CD4-positive, alpha-beta T cell treated with Interleukin-4 for 1 hour (primary cell): ENCODE data around the gene C1orf174.

Source experiments
- DNase-seq, 2 donors: peaks; one replicate each; pipeline ENCODE4 v3.0.0-alpha.2; 2020 to 2022

C1orf174 gene

GRCh38 chr1:3908886-3909517 is 8.9 kb upstream of the C1orf174 start:
- DNase-seq, result no peak

DNA sequence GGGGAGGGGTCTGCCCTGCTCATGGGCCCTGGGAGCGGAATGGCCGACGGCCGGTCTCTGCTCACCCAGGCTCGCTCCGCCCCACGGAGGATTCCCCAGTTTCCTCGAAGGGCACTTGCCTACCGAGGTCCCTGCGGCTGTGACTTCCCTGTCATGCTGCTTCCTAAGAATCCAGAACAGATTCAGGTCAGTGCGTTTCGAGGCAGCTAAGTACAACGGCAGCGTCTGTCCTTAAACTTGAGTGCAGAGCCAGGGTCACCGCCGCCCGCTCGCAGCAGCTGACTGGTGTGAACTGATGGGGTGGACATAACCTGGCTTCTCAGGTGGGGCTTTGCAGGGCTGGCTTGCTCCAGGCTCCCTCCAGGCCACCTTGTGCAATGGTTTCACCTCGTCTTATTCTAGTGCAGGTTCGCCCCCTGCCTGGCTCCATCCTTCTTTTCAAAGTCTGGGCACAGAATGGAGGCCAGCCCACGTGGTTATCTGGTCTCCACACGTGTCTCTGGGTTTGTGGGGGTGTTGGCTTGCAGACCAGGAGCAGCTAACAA is 7.6 kb upstream of the C1orf174 start:
- no peak for DNase-seq

DNA sequence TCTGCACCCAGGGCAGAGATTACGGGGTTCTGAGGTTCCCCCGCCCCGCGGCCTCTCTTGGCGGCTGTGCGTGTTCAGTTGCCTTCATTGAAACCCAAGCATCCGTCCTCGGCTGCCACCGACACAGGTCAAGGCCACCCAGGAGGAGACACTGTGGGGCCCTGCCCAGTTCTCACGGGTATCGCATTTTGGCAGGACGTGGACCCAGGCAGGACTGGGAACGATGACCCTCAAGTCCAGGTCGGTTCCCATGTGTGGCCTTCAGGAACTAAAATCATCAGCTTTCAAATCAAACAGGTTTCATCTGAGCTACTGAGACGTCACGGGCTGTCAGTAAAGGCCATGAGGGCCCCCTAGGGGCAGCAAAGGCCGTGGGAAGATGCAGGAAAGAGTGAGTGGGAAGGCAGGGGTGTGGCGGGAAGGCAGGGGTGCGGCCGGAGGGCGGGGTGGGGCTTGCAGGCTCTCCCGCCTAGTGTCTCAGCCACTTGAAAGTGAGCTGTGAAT is 7.0 kb upstream of the C1orf174 start:
- DNase-seq, result peak in 1 of 2 donors; percentile 34

GRCh38 chr1:3906672-3907020 is 6.6 kb upstream of the C1orf174 start:
- no peak for DNase-seq

GRCh38 chr1:3905953-3906671 is 6.0 kb upstream of the C1orf174 start:
- no peak for DNase-seq

GRCh38 chr1:3905266-3905952 is 5.3 kb upstream of the C1orf174 start:
- no peak for DNase-seq

GRCh38 chr1:3904843-3905185 is 4.7 kb upstream of the C1orf174 start:
- DNase-seq, result no peak

- no peak for DNase-seq
Measured at GRCh38 chr1:3904006-3904842, 4.2 kb upstream of the C1orf174 start.

DNA sequence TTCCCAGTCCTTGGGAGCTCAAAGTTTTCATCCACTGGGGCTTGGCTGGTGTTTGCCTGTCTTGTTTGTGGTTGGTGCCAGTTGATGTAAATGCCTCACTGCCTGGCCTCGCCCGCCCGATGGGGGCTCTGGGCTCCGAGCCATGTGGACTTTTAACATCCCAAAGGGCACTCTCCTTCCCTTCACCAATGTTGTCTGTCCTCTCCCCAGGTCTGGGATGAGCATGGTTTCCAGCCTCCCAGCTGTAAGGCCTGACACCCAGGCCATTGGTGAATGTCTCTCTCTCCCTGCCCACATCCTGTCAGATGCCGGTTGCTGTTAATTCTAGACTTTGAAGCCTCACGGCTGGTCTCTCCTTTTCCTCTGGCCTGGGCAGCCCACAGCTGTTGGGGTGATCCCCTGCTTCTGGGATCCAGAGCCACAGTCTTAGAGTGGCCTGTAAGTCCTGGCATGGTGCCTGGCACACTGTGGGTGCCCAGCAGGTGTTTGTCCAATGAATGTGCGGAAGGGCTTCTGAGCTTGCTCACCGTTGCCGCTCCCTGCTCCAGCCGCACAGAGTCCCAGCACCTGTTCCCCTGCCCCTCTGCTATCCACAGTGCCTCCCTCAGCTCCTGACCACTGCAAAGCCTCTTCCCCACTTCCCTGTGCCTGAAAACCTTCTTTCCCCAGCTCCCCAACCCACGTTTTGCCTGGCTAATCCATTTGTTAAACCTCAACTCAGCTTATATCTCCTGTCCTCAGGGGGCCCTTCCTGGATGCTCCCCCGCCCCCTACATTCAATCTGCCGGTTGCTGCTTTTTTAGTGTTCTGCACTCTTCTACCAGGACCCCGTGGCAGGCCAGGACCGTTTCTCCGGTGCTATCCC is 3.3 kb upstream of the C1orf174 start:
- peak; percentile 26 to 50 for DNase-seq

DNA sequence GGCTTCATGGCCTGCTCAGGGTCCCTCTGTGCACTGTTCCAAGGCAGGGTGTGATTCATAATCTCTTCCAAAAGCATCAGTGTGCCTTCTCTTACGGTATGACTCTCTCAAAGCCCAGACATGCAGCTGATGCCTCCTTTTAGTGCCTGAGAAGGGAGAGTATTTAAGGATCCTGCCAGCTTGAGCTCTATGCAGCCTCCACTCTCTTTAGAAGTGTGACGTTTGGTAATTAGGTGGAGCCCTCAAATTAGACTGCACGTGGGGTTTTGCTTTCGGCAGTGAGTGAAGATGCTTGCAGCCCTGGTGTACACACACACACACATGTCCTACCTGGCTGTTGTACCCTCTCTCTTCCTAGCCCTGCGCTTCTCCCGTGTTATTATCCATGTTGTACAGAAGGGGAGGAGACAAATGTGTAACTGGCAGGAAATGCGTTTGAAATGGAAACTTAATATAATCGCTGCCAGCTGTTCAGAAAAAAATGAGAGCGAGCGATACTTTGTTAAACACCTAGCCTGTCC is 2.6 kb upstream of the C1orf174 start:
- peak in 1 of 2 donors; percentile 41 for DNase-seq

GRCh38 chr1:3902111-3902511 is 2.0 kb upstream of the C1orf174 start:
- peak in 1 of 2 donors; percentile 45 for DNase-seq

- DNase-seq, result peak; percentile 92 to 93
Measured at GRCh38 chr1:3900969-3901529, 977 bp upstream of the C1orf174 start.

GRCh38 chr1:3899754-3900149 is 320 bp downstream of the C1orf174 start:
- no peak for DNase-seq

DNA sequence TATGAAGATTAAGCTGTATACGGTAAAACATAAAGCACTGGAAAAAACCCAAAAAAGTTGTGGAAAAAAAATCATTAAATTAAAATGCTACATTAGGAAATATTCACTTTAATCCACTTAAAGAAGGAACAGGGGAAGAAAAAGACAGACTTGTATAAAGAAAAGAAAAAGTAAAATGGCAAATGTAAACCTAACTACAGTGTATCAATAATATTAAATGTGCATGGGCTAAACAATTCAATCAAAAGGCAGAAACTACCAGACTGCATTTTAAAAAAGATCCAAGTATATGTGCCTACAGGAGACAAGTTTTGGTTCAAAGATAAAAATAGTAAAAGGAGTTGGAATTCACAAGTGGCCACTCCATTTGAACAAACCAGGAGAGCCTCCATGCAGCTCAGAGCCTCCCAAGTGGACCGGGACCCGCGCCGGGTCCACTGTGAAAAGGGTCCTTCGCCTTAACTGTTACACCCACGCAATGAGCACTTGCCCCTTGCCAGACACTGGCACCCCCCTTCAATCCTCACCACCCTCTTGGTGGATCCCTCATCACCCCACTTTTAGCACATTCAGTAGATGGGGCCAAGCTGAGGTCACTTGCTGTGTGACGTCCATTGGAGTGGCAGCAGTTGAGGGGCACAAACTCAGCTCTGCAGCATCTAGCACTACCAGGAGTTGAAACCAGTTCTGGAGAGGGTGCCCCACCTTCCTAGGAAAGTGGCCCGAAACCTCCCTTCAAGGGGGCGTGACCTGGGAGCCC is 898 bp downstream of the C1orf174 start:
- DNase-seq, result no peak

GRCh38 chr1:3898475-3898735 is 1.7 kb downstream of the C1orf174 start:
- no peak for DNase-seq

GRCh38 chr1:3896396-3897000 is 3.6 kb downstream of the C1orf174 start:
- DNase-seq, result no peak

DNA sequence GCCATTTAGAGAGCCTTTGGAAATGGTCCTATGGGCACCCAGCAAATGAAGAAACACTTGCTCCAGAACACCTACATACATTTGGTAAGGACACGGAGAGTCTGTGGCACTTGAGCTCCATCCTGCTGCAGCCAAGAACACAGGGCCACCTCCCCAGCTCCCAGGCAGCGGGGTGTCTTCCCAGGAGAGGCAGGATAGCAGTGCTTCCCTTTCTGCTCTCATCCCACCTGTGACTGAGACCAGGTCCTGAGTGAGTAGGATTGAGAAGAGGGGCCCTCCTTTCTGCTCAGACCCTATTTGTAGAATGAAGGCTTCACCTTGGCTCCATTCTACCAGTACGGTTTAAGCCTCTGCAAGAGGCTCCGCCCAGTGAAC is 4.1 kb downstream of the C1orf174 start:
- DNase-seq, result no peak

GRCh38 chr1:3895279-3895950 is 4.7 kb downstream of the C1orf174 start:
- no peak for DNase-seq

DNA sequence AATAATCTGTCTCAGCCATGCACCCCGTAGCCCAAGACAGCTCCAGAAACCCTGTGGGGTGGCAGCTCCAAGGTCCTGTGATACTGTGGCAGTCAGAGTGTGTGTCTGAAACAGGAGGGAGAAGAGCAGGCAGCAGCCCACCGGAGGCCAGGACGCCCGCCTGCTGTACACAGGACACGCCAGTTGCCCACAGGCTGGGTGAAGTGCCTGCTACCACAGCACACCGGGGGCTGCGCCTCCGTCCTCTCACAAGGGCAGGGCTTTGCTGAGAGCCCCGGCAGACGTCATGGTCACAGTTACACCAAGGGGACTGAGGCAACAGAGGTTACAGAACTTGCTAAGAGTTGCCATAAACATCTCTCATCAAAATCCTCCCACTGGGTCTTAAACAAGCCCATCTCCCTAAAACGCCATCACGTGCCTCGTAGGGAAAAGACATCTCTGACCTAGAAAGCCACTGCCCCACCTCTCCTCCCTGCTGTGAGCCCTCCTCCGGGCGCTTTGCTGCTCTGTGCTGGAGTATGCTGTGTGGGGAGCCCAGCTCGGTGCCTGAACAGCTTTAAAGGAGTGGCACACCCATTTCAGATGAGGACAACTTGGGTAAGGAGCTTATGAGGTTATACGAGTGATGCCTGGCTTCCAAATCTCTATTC is 5.3 kb downstream of the C1orf174 start:
- no peak for DNase-seq
